Chondrocyte (in vitro differentiated cells): Measurements from ENCODE around the gene PGM1. TPM values are rescaled to one million over a fixed set of nuclear protein-coding genes. Genes with fewer than 3 reads are reported as not detected.

Source experiments
- DNase-seq: peaks from one replicate; pipeline ENCODE4 v3.0.0; 2021; ENCODE audit warnings: mixed read lengths, low spot score
- H3K27ac Mint-ChIP-seq: one replicate; pipeline ENCODE4 v1.8.0; 2021; ENCODE audit warnings: mild to moderate bottlenecking, moderate library complexity, mixed read lengths; ENCODE audit not compliant: unreplicated experiment
- H3K27me3 Mint-ChIP-seq: 2 replicates; pipeline ENCODE4 v1.8.0; 2021; ENCODE audit warnings: low read depth, mixed read lengths
- H3K36me3 Mint-ChIP-seq: 2 replicates; pipeline ENCODE4 v1.8.0; 2021; ENCODE audit warnings: low read depth, mixed read lengths
- H3K4me1 Mint-ChIP-seq: 2 replicates; pipeline ENCODE4 v1.8.0; 2021; ENCODE audit warnings: low read depth, mild to moderate bottlenecking, mixed read lengths
- H3K4me3 Mint-ChIP-seq: one replicate; pipeline ENCODE4 v1.8.0; 2021; ENCODE audit warnings: mild to moderate bottlenecking, moderate library complexity, mixed read lengths; ENCODE audit not compliant: unreplicated experiment
- H3K9me3 Mint-ChIP-seq: 2 replicates; pipeline ENCODE4 v1.8.0; 2021; ENCODE audit warnings: low read depth, mixed read lengths
- CTCF ChIP-seq: fragments of 200-600 bp; sonication (generic); IDR thresholded peaks from 2 replicates; pipeline ENCODE4 v1.5.0; 2021; ENCODE audit warnings: antibody characterized with exemption, mild to moderate bottlenecking, moderate library complexity
- total RNA-seq: library from RNA; stranded (reverse); gene quantifications from 3 replicates; pipeline ENCODE4 v1.2.1, GENCODE V29; 2021

PGM1 gene
- total RNA-seq, 1 donor from 2014 or later = 111 TPM

GRCh38 chr1:63621698-63622097, 28.5 kb downstream of the PGM1 start:
- no peak for TF ChIP-seq CTCF
- DNase-seq = no peak
- H3K36me3 Mint-ChIP-seq = no peaks in the 10 kb centered on the region
- peaks cover 92% of the 10 kb centered on the region for H3K4me1 Mint-ChIP-seq
- no peaks in the 10 kb centered on the region for H3K27me3 Mint-ChIP-seq
- H3K4me3 Mint-ChIP-seq = no peak overlapping the region
- no peaks in the 10 kb centered on the region for H3K9me3 Mint-ChIP-seq
- peak overlapping the region; percentile 55 for H3K27ac Mint-ChIP-seq

GRCh38 chr1:63622849-63623566, 29.8 kb downstream of the PGM1 start:
- no peak overlapping the region for H3K4me3 Mint-ChIP-seq
- H3K36me3 Mint-ChIP-seq = no peaks in the 10 kb centered on the region
- no peak for TF ChIP-seq CTCF
- H3K4me1 Mint-ChIP-seq = peaks cover 81% of the 10 kb centered on the region
- DNase-seq = no peak
- H3K9me3 Mint-ChIP-seq = no peaks in the 10 kb centered on the region
- H3K27ac Mint-ChIP-seq = no peak overlapping the region
- no peaks in the 10 kb centered on the region for H3K27me3 Mint-ChIP-seq

GRCh38 chr1:63623952-63624351, 30.7 kb downstream of the PGM1 start:
- TF ChIP-seq CTCF = no peak
- Mint-ChIP-seq H3K4me1 (peaks cover 81% of the 10 kb centered on the region), H3K4me3 (no peak overlapping the region), H3K27me3 (no peaks in the 10 kb centered on the region), H3K36me3 (no peaks in the 10 kb centered on the region), H3K9me3 (no peaks in the 10 kb centered on the region), H3K27ac (peak overlapping the region; percentile 71)
- no peak for DNase-seq

GRCh38 chr1:63624911-63625310, 31.7 kb downstream of the PGM1 start:
- Mint-ChIP-seq H3K4me3 (no peak overlapping the region), H3K9me3 (no peaks in the 10 kb centered on the region), H3K4me1 (peaks cover 74% of the 10 kb centered on the region), H3K27ac (peak overlapping the region; percentile 82), H3K36me3 (peaks cover 3% of the 10 kb centered on the region), H3K27me3 (no peaks in the 10 kb centered on the region)
- peak; percentile 80 for TF ChIP-seq CTCF
- DNase-seq = no peak

GRCh38 chr1:63626222-63626621, 33.0 kb downstream of the PGM1 start:
- TF ChIP-seq CTCF = no peak
- H3K9me3 Mint-ChIP-seq = no peaks in the 10 kb centered on the region
- no peak overlapping the region for H3K4me3 Mint-ChIP-seq
- peaks cover 73% of the 10 kb centered on the region for H3K4me1 Mint-ChIP-seq
- peak overlapping the region; percentile 82 for H3K27ac Mint-ChIP-seq
- peaks cover 5% of the 10 kb centered on the region for H3K36me3 Mint-ChIP-seq
- no peak for DNase-seq
- no peaks in the 10 kb centered on the region for H3K27me3 Mint-ChIP-seq
